Measurements from ENCODE around the gene PCDHGA9. TPM values are rescaled to one million over a fixed set of nuclear protein-coding genes. Genes with fewer than 3 reads are reported as not detected.
"Not testable (repeated sequence)": the region's sequence is repeated elsewhere in the genome, so short reads cannot be mapped to it uniquely, and the experiment has no call there.

The PCDHGA9 gene
- total RNA-seq, 2 experiments from 2014 or later: 0.09 TPM; not detected in 1

GRCh38 chr5:141432726-141433125 lies 30.1 kb downstream of the PCDHGA9 start:
- ATAC-seq, H3K27ac Mint-ChIP-seq, H3K4me3 Mint-ChIP-seq, DNase-seq, POLR2A ChIA-PET: not testable (repeated sequence)
- H3K36me3 Mint-ChIP-seq (ENCODE audit: low read depth): peaks cover 27% of the 10 kb centered on the region
- peaks cover 52% of the 10 kb centered on the region for H3K27me3 Mint-ChIP-seq
- peaks cover 29% of the 10 kb centered on the region for H3K9me3 Mint-ChIP-seq (ENCODE audit: low read depth)
- peaks cover 17% of the 10 kb centered on the region for H3K4me1 Mint-ChIP-seq
- CTCF ChIA-PET: interaction anchor here (0.7 kb wide), 1 partner anchor 33 kb away, joined by 3 read pairs; no protein-coding TSS in a partner anchor
- intact Hi-C loops (cut with DNase I, micrococcal nuclease): loop anchor here in 1 of 2 experiments (5.0 kb wide), 1 partner anchor 45 kb away; the partner anchor contains the start of gene PCDHGC3

- peaks cover 44% of the 10 kb centered on the region for H3K27me3 Mint-ChIP-seq
- DNase-seq: no peak
- peaks cover 27% of the 10 kb centered on the region for H3K9me3 Mint-ChIP-seq (ENCODE audit: low read depth)
- H3K36me3 Mint-ChIP-seq (ENCODE audit: low read depth): peaks cover 21% of the 10 kb centered on the region
- no peak overlapping the region for H3K27ac Mint-ChIP-seq
- peaks cover 17% of the 10 kb centered on the region for H3K4me1 Mint-ChIP-seq
- intact Hi-C loops (cut with DNase I, micrococcal nuclease): loop anchor here in 1 of 2 experiments (5.0 kb wide), 1 partner anchor 43 kb away; the partner anchor contains the start of gene PCDHGC3
- CTCF ChIA-PET: interaction anchor here (0.6 kb wide), 2 partner anchors 37 to 42 kb away, joined by 3 read pairs; partner anchors contain the start of gene PCDHGC3
- H3K4me3 Mint-ChIP-seq: no peak overlapping the region
- POLR2A ChIA-PET: no interaction called here
- no peak for ATAC-seq
These were observed 31.4 kb downstream of the PCDHGA9 start for GRCh38 chr5:141434006-141434405.

DNA sequence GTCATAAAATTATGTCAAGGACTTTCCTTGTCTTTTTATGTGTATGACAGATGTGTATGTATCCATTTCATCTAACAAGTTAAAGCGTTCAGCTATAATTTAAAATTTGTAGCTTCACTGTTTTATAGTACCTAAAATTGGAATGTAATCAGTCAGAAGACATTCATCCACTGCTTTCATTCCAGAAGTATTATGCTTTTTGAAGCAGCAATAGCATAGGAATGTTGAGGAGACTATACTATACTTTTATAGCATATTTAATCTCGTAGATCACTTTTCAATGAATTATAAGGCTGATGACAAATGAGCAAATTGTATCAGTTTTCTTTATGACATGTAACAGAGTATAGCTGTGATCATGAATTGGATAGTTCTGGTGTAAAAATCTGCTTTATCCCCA lies 34.6 kb downstream of the PCDHGA9 start:
- Mint-ChIP-seq H3K36me3 (ENCODE audit: low read depth) (peaks cover 2% of the 10 kb centered on the region), H3K27me3 (peaks cover 38% of the 10 kb centered on the region), H3K4me3 (no peak overlapping the region), H3K4me1 (no peaks in the 10 kb centered on the region), H3K9me3 (ENCODE audit: low read depth) (peaks cover 15% of the 10 kb centered on the region), H3K27ac (no peak overlapping the region)
- intact Hi-C loops (cut with DNase I, micrococcal nuclease): no loop called here
- ATAC-seq: no peak
- ChIA-PET CTCF (interaction anchor here (0.9 to 1.3 kb wide), 2 partner anchors 16 to 127 kb away, joined by 3 read pairs; partner anchors contain the start of gene PCDHGA11), POLR2A (no interaction called here)
- no peak for DNase-seq

- H3K27ac Mint-ChIP-seq: no peak overlapping the region
- intact Hi-C loops (cut with DNase I, micrococcal nuclease): no loop called here
- H3K4me3 Mint-ChIP-seq: no peak overlapping the region
- H3K9me3 Mint-ChIP-seq (ENCODE audit: low read depth): peaks cover 7% of the 10 kb centered on the region
- H3K36me3 Mint-ChIP-seq (ENCODE audit: low read depth): no peaks in the 10 kb centered on the region
- no peaks in the 10 kb centered on the region for H3K4me1 Mint-ChIP-seq
- ATAC-seq (no peak), DNase-seq (no peak)
- peaks cover 27% of the 10 kb centered on the region for H3K27me3 Mint-ChIP-seq
- ChIA-PET POLR2A (no interaction called here), CTCF (interaction anchor here (0.6 to 0.8 kb wide), 3 partner anchors 16 to 232 kb away, joined by 3 to 4 read pairs (median 3); partner anchors contain the start of gene PCDHGB7)
These were observed 37.0 kb downstream of the PCDHGA9 start for GRCh38 chr5:141439411-141440141.

- Mint-ChIP-seq H3K4me1 (no peaks in the 10 kb centered on the region), H3K4me3 (no peak overlapping the region), H3K36me3 (ENCODE audit: low read depth) (no peaks in the 10 kb centered on the region), H3K27me3 (peaks cover 25% of the 10 kb centered on the region), H3K27ac (no peak overlapping the region), H3K9me3 (ENCODE audit: low read depth) (peaks cover 7% of the 10 kb centered on the region)
- DNase-seq (no peak), ATAC-seq (no peak)
- POLR2A ChIA-PET: interaction anchor here (0.7 kb wide), 1 partner anchor 484 kb away, joined by 4 read pairs; no protein-coding TSS in a partner anchor
- CTCF ChIA-PET: interaction anchor here (0.5 to 0.6 kb wide), 3 partner anchors 17 to 232 kb away, joined by 3 to 4 read pairs (median 4); no protein-coding TSS in a partner anchor
- intact Hi-C loops (cut with DNase I, micrococcal nuclease): no loop called here
These were observed 37.8 kb downstream of the PCDHGA9 start for GRCh38 chr5:141440341-141440740.

DNA sequence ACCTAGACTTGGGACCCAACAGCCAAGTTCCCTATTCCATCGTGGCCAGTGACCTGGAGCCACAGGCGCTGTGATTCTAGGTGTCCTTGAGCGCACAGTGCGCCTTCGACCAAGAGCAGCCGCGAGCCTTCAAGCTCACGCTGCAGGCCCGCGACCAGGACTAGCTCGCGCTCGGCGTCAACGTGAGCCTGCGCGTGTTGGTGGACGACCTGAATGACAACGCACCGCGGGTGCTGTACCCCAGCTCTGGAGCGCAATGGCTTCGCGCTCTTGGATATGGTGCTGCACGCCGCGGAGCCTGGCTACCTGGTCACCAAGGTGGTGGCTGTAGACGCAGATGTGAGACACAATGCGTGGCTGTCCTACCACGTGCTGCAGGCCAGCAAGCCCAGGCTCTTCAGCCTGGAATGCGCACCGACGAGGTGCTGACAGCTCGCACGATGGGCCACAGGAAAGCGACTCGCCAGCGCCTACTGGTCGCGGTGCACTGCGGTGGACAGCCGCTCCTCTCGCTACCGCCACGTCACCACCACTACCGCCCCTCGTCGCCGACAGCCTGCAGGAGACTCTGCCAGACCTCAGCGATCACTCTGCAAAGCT lies 39.1 kb downstream of the PCDHGA9 start:
- no peak for ATAC-seq

More for the DNA sequence above, 39.1 kb downstream of the PCDHGA9 start:
- H3K4me3 Mint-ChIP-seq: no peak overlapping the region
- intact Hi-C loops (cut with DNase I, micrococcal nuclease): no loop called here
- H3K36me3 Mint-ChIP-seq (ENCODE audit: low read depth): no peaks in the 10 kb centered on the region
- H3K27ac Mint-ChIP-seq: no peak overlapping the region
- no peak for DNase-seq
- H3K4me1 Mint-ChIP-seq: no peaks in the 10 kb centered on the region
- ChIA-PET CTCF (interaction anchor here (2.0 kb wide), 1 partner anchor 11 kb away, joined by 6 read pairs; the partner anchor contains the start of gene PCDHGA12), POLR2A (no interaction called here)
- peaks cover 7% of the 10 kb centered on the region for H3K9me3 Mint-ChIP-seq (ENCODE audit: low read depth)
- H3K27me3 Mint-ChIP-seq: peaks cover 26% of the 10 kb centered on the region

Other genes starting within 250 kb of the PCDHGA9 start
- not detected for gene PCDHB7, start 230.1 kb upstream of the PCDHGA9 start, total RNA-seq
- gene PCDHB8, start 225.0 kb upstream of the PCDHGA9 start, total RNA-seq: not detected
- not detected for gene PCDHB16, start 220.4 kb upstream of the PCDHGA9 start, total RNA-seq
- gene PCDHB9, start 215.6 kb upstream of the PCDHGA9 start, total RNA-seq: not detected
- gene PCDHB10, start 210.4 kb upstream of the PCDHGA9 start, total RNA-seq: not detected
- not detected for gene PCDHB11, start 203.2 kb upstream of the PCDHGA9 start, total RNA-seq
- gene PCDHB12, start 194.1 kb upstream of the PCDHGA9 start, total RNA-seq: not detected
- not detected for gene PCDHB13, start 188.9 kb upstream of the PCDHGA9 start, total RNA-seq
- gene PCDHB14, start 179.4 kb upstream of the PCDHGA9 start, total RNA-seq: not detected
- not detected for gene PCDHB15, start 157.4 kb upstream of the PCDHGA9 start, total RNA-seq
- gene SLC25A2, start 98.7 kb upstream of the PCDHGA9 start, total RNA-seq: under 1 TPM; 0.27 to 0.30 TPM
- 10 to 100 TPM; 45.2 to 54.4 TPM for gene TAF7, start 82.0 kb upstream of the PCDHGA9 start, total RNA-seq
- under 1 TPM in 1 of 2 experiments, not detected in 1; 0.05 TPM for gene PCDHGA1, start 72.3 kb upstream of the PCDHGA9 start, total RNA-seq
- not detected for gene PCDHGA2, start 64.0 kb upstream of the PCDHGA9 start, total RNA-seq
- not detected for gene PCDHGA3, start 58.9 kb upstream of the PCDHGA9 start, total RNA-seq
- not detected for gene PCDHGB1, start 52.7 kb upstream of the PCDHGA9 start, total RNA-seq
- under 1 TPM; 0.11 TPM for gene PCDHGA4, start 47.8 kb upstream of the PCDHGA9 start, total RNA-seq
- gene PCDHGB2, start 42.8 kb upstream of the PCDHGA9 start, total RNA-seq: under 1 TPM; 0.07 to 0.18 TPM
- gene PCDHGA5, start 38.6 kb upstream of the PCDHGA9 start, total RNA-seq: under 1 TPM; 0.07 to 0.09 TPM
- not detected for gene PCDHGB3, start 32.5 kb upstream of the PCDHGA9 start, total RNA-seq
- under 1 TPM; 0.05 to 0.14 TPM for gene PCDHGA6, start 28.9 kb upstream of the PCDHGA9 start, total RNA-seq
- gene PCDHGA7, start 20.0 kb upstream of the PCDHGA9 start, total RNA-seq: not detected
- gene PCDHGB4, start 15.1 kb upstream of the PCDHGA9 start, total RNA-seq: under 1 TPM in 1 of 2 experiments, not detected in 1; 0.09 TPM
- gene PCDHGA8, start 10.1 kb upstream of the PCDHGA9 start, total RNA-seq: not detected
- under 1 TPM; 0.05 to 0.09 TPM for gene PCDHGB5, start 4.8 kb upstream of the PCDHGA9 start, total RNA-seq
- gene PCDHGB6, start 5.2 kb downstream of the PCDHGA9 start, total RNA-seq: not detected
- gene PCDHGA10, start 10.2 kb downstream of the PCDHGA9 start, total RNA-seq: under 1 TPM in 1 of 2 experiments, not detected in 1; 0.07 TPM
- gene PCDHGB7, start 14.9 kb downstream of the PCDHGA9 start, total RNA-seq: not detected
- gene PCDHGA11, start 18.3 kb downstream of the PCDHGA9 start, total RNA-seq: under 1 TPM in 1 of 2 experiments, not detected in 1; 0.07 TPM
- under 1 TPM; 0.07 to 0.09 TPM for gene PCDHGA12, start 27.7 kb downstream of the PCDHGA9 start, total RNA-seq
- gene PCDHGC3, start 73.2 kb downstream of the PCDHGA9 start, total RNA-seq: under 1 TPM; 0.16 to 0.34 TPM
- gene PCDHGC4, start 82.3 kb downstream of the PCDHGA9 start, total RNA-seq: not detected
- not detected for gene PCDHGC5, start 86.3 kb downstream of the PCDHGA9 start, total RNA-seq
- gene DIAPH1, start 216.2 kb downstream of the PCDHGA9 start, total RNA-seq: 100 to 1,000 TPM; 185 to 212 TPM
- 10 to 100 TPM; 85.9 to 88.6 TPM for gene HDAC3, start 234.1 kb downstream of the PCDHGA9 start, total RNA-seq
- gene RELL2, start 234.2 kb downstream of the PCDHGA9 start, total RNA-seq: 10 to 100 TPM; 24.3 to 27.8 TPM
- 10 to 100 TPM; 28.2 to 32.9 TPM for gene FCHSD1, start 248.6 kb downstream of the PCDHGA9 start, total RNA-seq